ENCODE results near the gene MET. TPM values are rescaled to one million over a fixed set of nuclear protein-coding genes. Genes with fewer than 3 reads are reported as not detected.

The MET gene
- total RNA-seq, 1 donor from 2014 or later = 46.0 TPM

DNA sequence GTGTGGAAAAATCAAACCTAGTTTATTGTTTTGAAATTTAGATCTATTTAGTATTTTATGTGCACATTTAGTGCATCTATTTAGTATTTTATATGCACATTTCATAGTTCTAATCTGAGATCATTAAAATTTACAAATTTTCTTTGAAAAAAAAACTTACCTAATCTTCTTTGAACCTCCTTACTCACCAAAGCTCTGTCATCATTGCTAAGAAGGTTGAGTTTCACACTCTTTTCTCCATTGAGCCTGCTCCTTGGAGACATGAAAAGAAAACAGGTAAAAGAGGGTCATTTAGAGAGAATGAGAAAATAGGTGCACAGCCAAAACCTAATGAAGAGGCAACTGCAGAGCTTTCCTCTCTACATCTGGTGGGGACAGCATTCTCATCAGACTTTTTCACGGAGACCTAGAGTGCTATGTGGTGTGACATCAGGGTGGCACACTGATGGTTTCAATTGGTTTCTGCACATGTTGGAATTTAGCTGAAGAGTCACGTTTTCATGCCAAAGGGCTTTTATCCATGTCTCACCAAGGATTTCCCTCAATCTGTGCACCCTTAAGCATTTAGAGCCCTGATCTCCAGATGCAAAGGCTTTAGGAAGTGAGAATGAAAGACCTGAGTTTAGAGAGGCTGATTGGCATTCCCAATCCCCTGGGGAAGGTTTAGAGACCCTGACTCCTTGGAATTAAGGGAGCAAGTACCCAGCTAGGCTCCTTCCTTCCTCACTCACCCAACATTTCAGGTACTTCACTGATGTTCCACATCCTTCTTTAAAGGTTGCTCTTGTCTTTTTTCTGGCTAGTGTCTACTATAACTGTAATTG is 101.1 kb downstream of the MET start:
- Mint-ChIP-seq H3K4me3 (ENCODE audit: low read depth) (no peak overlapping the region), H3K9me3 (ENCODE audit: low read depth) (no peaks in the 10 kb centered on the region), H3K27ac (no peak overlapping the region), H3K4me1 (ENCODE audit: low read depth) (peaks cover 19% of the 10 kb centered on the region), H3K36me3 (ENCODE audit: insufficient read depth) (peaks cover 41% of the 10 kb centered on the region), H3K27me3 (no peaks in the 10 kb centered on the region)
- DNase-seq (ENCODE audit: low spot score, unreplicated experiment) = no peak
- TF ChIP-seq, protein P1, sequence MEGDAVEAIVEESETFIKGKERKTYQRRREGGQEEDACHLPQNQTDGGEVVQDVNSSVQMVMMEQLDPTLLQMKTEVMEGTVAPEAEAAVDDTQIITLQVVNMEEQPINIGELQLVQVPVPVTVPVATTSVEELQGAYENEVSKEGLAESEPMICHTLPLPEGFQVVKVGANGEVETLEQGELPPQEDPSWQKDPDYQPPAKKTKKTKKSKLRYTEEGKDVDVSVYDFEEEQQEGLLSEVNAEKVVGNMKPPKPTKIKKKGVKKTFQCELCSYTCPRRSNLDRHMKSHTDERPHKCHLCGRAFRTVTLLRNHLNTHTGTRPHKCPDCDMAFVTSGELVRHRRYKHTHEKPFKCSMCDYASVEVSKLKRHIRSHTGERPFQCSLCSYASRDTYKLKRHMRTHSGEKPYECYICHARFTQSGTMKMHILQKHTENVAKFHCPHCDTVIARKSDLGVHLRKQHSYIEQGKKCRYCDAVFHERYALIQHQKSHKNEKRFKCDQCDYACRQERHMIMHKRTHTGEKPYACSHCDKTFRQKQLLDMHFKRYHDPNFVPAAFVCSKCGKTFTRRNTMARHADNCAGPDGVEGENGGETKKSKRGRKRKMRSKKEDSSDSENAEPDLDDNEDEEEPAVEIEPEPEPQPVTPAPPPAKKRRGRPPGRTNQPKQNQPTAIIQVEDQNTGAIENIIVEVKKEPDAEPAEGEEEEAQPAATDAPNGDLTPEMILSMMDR (IDR thresholded peaks at IDR 0.05; ENCODE audit: unreplicated experiment) = no peak

DNA sequence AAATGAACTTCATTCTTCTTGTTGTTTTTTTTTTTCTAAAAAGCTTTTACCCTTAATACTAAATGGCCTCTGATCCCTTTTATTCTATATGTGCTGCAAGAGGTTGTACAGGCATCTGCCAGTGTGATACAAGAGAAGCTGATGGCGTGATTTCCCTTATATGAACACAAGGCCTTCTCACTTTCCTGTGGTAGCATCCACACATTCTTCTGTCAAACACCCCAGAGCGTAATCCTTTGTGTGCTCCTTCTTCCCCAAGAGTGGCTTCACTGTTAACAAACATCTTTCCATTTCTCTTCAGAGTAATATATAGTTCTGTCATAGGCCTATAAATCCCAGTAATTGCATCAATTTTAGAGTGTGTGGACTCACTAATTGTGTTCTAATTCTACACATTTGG is 104.0 kb downstream of the MET start:
- Mint-ChIP-seq H3K36me3 (ENCODE audit: insufficient read depth) (peaks cover 36% of the 10 kb centered on the region), H3K27me3 (no peaks in the 10 kb centered on the region), H3K9me3 (ENCODE audit: low read depth) (no peaks in the 10 kb centered on the region), H3K4me1 (ENCODE audit: low read depth) (peaks cover 27% of the 10 kb centered on the region), H3K4me3 (ENCODE audit: low read depth) (no peak overlapping the region), H3K27ac (no peak overlapping the region)
- TF ChIP-seq, protein P1 (IDR thresholded peaks at IDR 0.05; ENCODE audit: unreplicated experiment) = no peak
- no peak for DNase-seq (ENCODE audit: low spot score, unreplicated experiment)

DNA sequence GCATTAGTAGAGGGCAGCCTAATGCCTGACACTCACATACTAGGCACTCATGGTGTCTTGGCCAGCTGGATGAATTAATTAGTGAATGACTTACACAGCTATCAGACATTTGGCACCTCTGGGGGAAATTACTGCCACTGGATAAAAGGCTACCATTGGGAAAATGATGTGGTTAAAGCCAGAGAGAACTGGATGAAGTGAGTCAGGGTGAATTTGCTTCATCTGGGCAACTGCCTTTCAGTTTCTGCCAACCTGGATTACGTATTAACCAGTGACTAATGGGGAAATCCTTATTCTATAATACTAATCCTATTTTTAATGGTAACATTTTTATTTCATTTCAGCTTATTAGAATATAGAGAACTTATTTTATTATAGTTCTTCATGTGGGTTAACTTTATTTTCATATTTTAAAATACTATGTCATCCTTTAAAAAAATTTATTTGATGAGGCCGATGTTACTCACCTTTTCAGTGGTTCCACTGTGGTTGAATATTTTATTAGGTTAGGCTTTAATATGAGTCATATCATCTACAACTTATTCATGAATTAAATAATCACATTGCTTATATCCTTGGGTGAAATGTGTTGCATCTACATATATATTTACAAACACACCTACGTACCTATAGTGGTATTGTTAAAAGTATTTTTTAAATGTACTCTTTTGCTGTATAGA is 104.8 kb downstream of the MET start:
- Mint-ChIP-seq H3K4me3 (ENCODE audit: low read depth) (no peak overlapping the region), H3K27ac (no peak overlapping the region), H3K27me3 (no peaks in the 10 kb centered on the region), H3K4me1 (ENCODE audit: low read depth) (peaks cover 26% of the 10 kb centered on the region), H3K9me3 (ENCODE audit: low read depth) (no peaks in the 10 kb centered on the region), H3K36me3 (ENCODE audit: insufficient read depth) (peaks cover 31% of the 10 kb centered on the region)
- no peak for DNase-seq (ENCODE audit: low spot score, unreplicated experiment)
- TF ChIP-seq, protein P1 (IDR thresholded peaks at IDR 0.05; ENCODE audit: unreplicated experiment) = no peak

DNA sequence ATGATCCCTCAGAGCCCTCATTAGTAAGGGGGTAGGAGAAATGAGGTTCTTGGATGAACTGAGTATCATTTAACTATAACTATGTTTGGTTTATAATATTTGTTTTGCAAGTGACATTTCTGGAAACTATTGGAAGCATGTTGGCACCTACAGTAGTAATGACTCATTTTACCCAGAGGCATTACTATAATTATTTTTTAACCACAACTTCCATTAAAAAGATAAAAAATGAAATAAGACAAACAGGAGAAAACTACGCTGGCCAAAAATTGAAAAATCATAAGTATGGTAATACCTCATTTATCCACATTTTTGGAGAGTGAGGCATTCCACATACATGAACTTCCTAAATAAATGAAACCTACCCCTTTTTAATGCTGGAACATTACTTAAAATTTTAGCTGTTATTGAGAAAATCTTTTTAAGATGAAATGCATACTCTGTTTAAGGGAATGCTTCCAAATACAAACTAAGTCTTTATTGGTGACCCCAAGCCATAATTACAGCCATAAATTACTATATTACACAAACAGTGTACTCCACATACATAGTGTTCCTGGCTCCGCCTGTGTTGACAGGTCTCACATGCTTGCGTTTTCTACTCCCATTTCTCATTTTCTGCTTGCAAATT is 105.8 kb downstream of the MET start:
- peaks cover 27% of the 10 kb centered on the region for H3K4me1 Mint-ChIP-seq (ENCODE audit: low read depth)
- peaks cover 23% of the 10 kb centered on the region for H3K36me3 Mint-ChIP-seq (ENCODE audit: insufficient read depth)
- DNase-seq (ENCODE audit: low spot score, unreplicated experiment) = no peak
- TF ChIP-seq, protein P1 (IDR thresholded peaks at IDR 0.05; ENCODE audit: unreplicated experiment) = no peak
- no peak overlapping the region for H3K4me3 Mint-ChIP-seq (ENCODE audit: low read depth)
- no peak overlapping the region for H3K27ac Mint-ChIP-seq
- no peaks in the 10 kb centered on the region for H3K9me3 Mint-ChIP-seq (ENCODE audit: low read depth)
- H3K27me3 Mint-ChIP-seq = no peaks in the 10 kb centered on the region

DNA sequence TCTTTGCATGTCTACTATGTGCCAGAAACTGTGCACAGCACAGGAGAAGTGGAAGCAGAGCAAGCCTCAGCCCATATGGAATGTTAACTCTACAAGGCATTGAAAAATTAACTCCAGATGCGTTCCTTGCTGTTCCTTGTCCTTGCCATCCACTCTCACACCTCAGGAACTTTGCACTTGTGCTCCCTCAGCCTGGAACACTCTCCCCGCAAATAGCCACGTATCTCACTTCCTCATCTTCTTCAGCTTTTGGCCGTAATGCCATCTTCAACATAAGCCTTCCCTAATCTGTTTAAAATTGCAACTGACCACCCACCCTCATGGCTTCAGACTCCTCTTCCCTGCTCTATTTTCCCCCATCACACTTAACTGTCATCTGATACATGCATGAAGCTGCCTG is 107.2 kb downstream of the MET start:
- TF ChIP-seq, protein P1 (IDR thresholded peaks at IDR 0.05; ENCODE audit: unreplicated experiment) = no peak
- H3K9me3 Mint-ChIP-seq (ENCODE audit: low read depth) = no peaks in the 10 kb centered on the region
- H3K27me3 Mint-ChIP-seq = no peaks in the 10 kb centered on the region
- peaks cover 30% of the 10 kb centered on the region for H3K4me1 Mint-ChIP-seq (ENCODE audit: low read depth)
- no peak overlapping the region for H3K27ac Mint-ChIP-seq
- DNase-seq (ENCODE audit: low spot score, unreplicated experiment) = no peak
- H3K4me3 Mint-ChIP-seq (ENCODE audit: low read depth) = no peak overlapping the region
- H3K36me3 Mint-ChIP-seq (ENCODE audit: insufficient read depth) = peaks cover 14% of the 10 kb centered on the region
